HG03354 (cell line): ENCODE results near the gene PANK3.
A peak's percentile ranks its signal among the peaks of the same experiment; 100 is the strongest.

Source experiments
- ATAC-seq: cut with Tn5 transposase; IDR thresholded peaks from one replicate; pipeline ENCODE4 v1.9.1; 2021; ENCODE audit warnings: mild to moderate bottlenecking; ENCODE audit not compliant: unreplicated experiment, poor library complexity, severe bottlenecking

PANK3 gene

GRCh38 chr5:168578538-168579487, at the start of gene PANK3:
Gene PANK3, minus strand, starts transcription at chr5:168579368. Its CDS starts 85 bp downstream, at chr5:168579283.
- peak; percentile 68 for ATAC-seq

GRCh38 chr5:168624850-168625364, 45.7 kb upstream of the PANK3 start:
- no peak for ATAC-seq

GRCh38 chr5:168620807-168621206, 41.6 kb upstream of the PANK3 start:
- no peak for ATAC-seq

- no peak for ATAC-seq
Observed at GRCh38 chr5:168614661-168615060, 35.5 kb upstream of the PANK3 start.

GRCh38 chr5:168613996-168614395, 34.8 kb upstream of the PANK3 start:
- ATAC-seq = no peak

- ATAC-seq = no peak
Observed at GRCh38 chr5:168613396-168613795, 34.2 kb upstream of the PANK3 start.

- ATAC-seq = no peak
Observed at GRCh38 chr5:168612996-168613395, 33.8 kb upstream of the PANK3 start.

GRCh38 chr5:168612123-168612522, 33.0 kb upstream of the PANK3 start:
- no peak for ATAC-seq

GRCh38 chr5:168611165-168611564, 32.0 kb upstream of the PANK3 start:
- no peak for ATAC-seq

GRCh38 chr5:168609806-168610482, 30.8 kb upstream of the PANK3 start:
- no peak for ATAC-seq

- ATAC-seq = no peak
Observed at GRCh38 chr5:168608821-168609220, 29.7 kb upstream of the PANK3 start.

GRCh38 chr5:168608386-168608785, 29.2 kb upstream of the PANK3 start:
- peak; percentile 9 for ATAC-seq

- peak; percentile 69 for ATAC-seq
Observed at GRCh38 chr5:168607946-168608345, 28.8 kb upstream of the PANK3 start.

GRCh38 chr5:168606562-168606961, 27.4 kb upstream of the PANK3 start:
- no peak for ATAC-seq

- no peak for ATAC-seq
Observed at GRCh38 chr5:168604436-168604835, 25.3 kb upstream of the PANK3 start.

GRCh38 chr5:168603746-168604145, 24.6 kb upstream of the PANK3 start:
- no peak for ATAC-seq

- no peak for ATAC-seq
Observed at GRCh38 chr5:168602517-168602916, 23.3 kb upstream of the PANK3 start.

GRCh38 chr5:168601972-168602371, 22.8 kb upstream of the PANK3 start:
- ATAC-seq = no peak

GRCh38 chr5:168600409-168600808, 21.2 kb upstream of the PANK3 start:
- no peak for ATAC-seq

GRCh38 chr5:168599826-168600225, 20.7 kb upstream of the PANK3 start:
- ATAC-seq = no peak

- ATAC-seq = no peak
Observed at GRCh38 chr5:168598639-168599038, 19.5 kb upstream of the PANK3 start.
